Gastrocnemius medialis (tissue), 4 donors: ENCODE results near the gene LGI1.

Source experiments
- POLR2A ChIP-seq, 2 donors: fragments of 450-650 bp; IDR thresholded peaks; one replicate each; pipeline ENCODE4 v1.6.1; 2017; ENCODE audit warnings: antibody characterized with exemption in 2 of 2, mild to moderate bottlenecking in 2 of 2, moderate library complexity in 2 of 2
- TF ChIP-seq, protein P1 (sequence below), 5 experiments: fragments of 450-650 bp in 3 of 5; fragments of 200-600 bp in 2 of 5; sonication (generic) in 2 of 5; IDR thresholded peaks in 4 of 5; conservative IDR thresholded peaks in 1 of 5; 1 replicate in 4 of 5; 2 replicates in 1 of 5; pipeline ENCODE4 v1.5.1; 2016 to 2019; ENCODE audit warnings: antibody characterized with exemption in 5 of 5, mild to moderate bottlenecking in 3 of 5, moderate library complexity in 3 of 5

GRCh38 chr10:93788413-93789208 is 30.9 kb downstream of the LGI1 start:
- TF ChIP-seq, protein P1, sequence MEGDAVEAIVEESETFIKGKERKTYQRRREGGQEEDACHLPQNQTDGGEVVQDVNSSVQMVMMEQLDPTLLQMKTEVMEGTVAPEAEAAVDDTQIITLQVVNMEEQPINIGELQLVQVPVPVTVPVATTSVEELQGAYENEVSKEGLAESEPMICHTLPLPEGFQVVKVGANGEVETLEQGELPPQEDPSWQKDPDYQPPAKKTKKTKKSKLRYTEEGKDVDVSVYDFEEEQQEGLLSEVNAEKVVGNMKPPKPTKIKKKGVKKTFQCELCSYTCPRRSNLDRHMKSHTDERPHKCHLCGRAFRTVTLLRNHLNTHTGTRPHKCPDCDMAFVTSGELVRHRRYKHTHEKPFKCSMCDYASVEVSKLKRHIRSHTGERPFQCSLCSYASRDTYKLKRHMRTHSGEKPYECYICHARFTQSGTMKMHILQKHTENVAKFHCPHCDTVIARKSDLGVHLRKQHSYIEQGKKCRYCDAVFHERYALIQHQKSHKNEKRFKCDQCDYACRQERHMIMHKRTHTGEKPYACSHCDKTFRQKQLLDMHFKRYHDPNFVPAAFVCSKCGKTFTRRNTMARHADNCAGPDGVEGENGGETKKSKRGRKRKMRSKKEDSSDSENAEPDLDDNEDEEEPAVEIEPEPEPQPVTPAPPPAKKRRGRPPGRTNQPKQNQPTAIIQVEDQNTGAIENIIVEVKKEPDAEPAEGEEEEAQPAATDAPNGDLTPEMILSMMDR (IDR thresholded peaks at IDR 0.05 in 4 of 5, conservative IDR thresholded peaks at IDR 0.05 in 1 of 5) = no peak
- no peak for TF ChIP-seq POLR2A (IDR thresholded peaks at IDR 0.05)
